GM12872 (cell line): Measurements from ENCODE around the gene PPP1R1A.

Source experiments
- CTCF ChIP-seq: IDR thresholded peaks from 3 replicates; pipeline ENCODE4 v1.5.1; 2011; ENCODE audit warnings: low read depth, mild to moderate bottlenecking, low read length, moderate library complexity; ENCODE audit not compliant: insufficient read depth

PPP1R1A gene

GRCh38 chr12:54590978-54591591 is 2.6 kb upstream of the PPP1R1A start:
- no peak for TF ChIP-seq CTCF

GRCh38 chr12:54589964-54590363 is 1.5 kb upstream of the PPP1R1A start:
- no peak for TF ChIP-seq CTCF

- no peak for TF ChIP-seq CTCF
Observed at GRCh38 chr12:54588890-54589267, 420 bp upstream of the PPP1R1A start.

GRCh38 chr12:54587315-54587873 is 1.1 kb downstream of the PPP1R1A start:
- TF ChIP-seq CTCF, result no peak

- TF ChIP-seq CTCF, result no peak
Observed at GRCh38 chr12:54586620-54587019, 1.8 kb downstream of the PPP1R1A start.

- no peak for TF ChIP-seq CTCF
Observed at GRCh38 chr12:54585243-54585642, 3.2 kb downstream of the PPP1R1A start.

- no peak for TF ChIP-seq CTCF
Observed at GRCh38 chr12:54584128-54584527, 4.3 kb downstream of the PPP1R1A start.
